Umbilical cord (tissue), 2 donors: Measurements from ENCODE around the gene SIX1. TPM values are rescaled to one million over a fixed set of nuclear protein-coding genes. Genes with fewer than 3 reads are reported as not detected.

ENCODE experiments used
- DNase-seq: peaks from one replicate; pipeline ENCODE4 v3.0.0-alpha.2; 2015; ENCODE audit warnings: low spot score
- total RNA-seq: library from RNA; depleted of rRNA; stranded (reverse); fragments of >200 nt; gene quantifications from one replicate; pipeline ENCODE4 v1.2.3, GENCODE V29; 2014; ENCODE audit warnings: low replicate concordance; ENCODE audit not compliant: insufficient read depth

SIX1 gene
- 1.2 TPM for total RNA-seq

DNA sequence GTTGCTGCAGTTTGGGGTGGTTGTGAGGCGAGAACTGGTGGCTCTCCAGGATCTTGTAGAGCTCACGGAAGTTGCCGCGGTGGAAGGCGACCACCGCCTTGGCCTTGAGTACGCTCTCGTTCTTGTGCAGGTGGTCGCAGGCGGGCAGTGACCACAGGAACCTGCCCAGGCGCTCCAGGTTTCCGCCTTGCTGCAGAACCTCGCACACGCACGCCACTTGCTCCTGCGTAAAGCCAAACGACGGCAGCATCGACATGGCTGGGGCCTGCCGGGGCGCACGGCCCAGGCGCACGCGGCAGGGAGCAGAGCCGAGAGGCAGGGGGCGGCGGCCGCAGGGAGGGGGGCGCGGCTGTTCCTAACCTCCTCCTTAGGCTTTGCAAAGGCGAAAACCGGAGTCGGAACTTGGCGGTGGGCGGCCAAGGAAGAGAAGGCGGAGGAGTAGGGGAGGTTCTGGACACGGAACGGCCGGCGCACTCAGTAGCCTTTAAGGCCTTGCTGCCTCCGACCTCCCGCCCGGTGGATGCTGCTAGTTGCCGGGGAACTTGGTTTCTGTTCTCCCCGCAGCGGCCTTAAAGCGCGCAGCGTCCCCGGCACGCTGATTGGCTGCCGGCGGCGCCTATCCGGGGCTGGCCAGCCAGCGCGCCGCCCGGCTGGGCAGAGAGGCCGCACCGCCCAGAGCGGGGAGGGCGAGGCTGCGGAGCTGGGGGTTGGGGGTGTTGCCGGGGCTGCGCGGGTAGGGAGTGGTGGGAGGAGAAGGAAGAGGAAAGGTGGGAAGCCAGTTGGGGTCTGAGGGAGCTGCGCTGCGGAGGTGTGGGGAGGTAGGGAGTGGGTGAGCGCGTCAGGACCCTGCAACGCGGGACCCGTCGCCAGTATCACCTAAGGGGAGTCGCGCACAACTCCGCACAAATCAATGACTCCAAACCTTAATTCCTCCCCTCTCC lies at the start of gene SIX1:
Gene SIX1, minus strand, starts transcription at position 544 of the 941 bp plus-strand sequence. Its CDS starts 288 bp downstream, at position 256.
- DNase-seq: peak; percentile 73

DNA sequence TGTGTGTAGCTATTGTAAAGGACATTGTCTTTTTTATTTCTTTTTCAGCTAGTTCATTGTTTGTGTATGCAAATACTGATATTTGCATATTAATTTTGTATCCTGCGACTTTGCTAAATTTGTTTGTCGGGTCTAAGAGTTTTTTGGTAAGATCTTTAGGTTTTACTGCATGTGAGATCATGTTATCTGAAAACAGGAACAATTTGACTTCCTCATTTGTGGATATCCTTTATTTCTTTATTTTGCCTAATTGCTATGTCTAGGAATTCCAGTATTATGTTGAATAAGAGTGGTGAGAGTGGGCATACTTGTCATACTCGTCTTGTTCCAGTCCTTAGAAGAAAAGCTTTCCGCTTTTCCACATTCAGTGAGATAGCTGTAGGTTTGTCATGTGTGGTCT lies 46.0 kb upstream of the SIX1 start:
- DNase-seq: no peak

DNA sequence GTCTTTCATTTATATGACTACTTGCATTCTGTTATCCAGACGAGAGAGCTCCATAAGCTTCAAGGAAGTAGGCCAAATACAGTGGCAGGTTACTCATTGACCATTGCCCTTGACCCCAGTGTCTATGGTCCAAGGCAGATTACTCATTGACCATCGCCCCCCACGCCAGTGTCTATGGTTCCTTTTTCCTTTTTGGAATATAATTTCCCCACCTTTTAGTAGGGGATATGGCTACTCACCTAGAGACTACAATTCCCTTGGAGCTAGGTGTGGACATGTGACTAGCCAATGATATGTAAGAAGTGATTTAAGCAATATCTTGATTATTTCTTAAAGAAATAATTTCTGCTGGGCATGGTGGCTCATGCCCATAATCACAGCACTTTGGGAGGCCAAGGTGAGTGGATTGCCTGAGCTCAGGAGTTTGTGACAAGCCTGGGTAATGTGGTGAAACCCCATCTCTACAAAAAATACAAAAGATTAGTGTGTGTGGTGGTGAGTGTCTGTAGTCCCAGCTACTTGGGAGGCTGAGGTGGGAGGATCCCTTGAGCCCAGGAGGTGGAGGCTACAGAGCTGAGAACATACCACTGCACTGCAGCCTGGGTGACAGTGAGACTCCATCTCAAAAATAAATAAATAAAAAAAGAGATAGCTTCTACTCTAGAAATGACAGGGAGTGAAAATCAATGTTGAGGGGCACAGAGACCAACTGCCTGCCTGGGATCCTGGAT lies 42.3 kb upstream of the SIX1 start:
- DNase-seq: no peak

DNA sequence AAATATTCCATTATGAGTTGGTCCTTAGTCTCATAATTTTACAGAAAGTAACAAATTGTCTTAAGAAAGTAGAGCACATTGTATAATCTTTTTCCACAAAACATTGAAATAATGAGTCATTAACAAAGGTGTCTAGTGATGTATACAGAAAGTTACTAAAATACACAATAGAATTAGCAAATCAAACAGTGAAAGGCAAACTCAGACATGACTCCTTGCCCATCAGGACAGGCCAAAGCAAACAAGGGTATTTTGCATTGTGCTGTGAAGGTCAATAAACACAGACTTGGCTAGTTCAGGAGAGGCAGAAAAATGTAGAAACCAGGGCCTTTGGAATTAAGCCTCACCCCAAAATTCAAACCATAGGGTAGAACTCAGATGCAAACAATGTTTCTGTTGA lies 37.6 kb upstream of the SIX1 start:
- no peak for DNase-seq

DNA sequence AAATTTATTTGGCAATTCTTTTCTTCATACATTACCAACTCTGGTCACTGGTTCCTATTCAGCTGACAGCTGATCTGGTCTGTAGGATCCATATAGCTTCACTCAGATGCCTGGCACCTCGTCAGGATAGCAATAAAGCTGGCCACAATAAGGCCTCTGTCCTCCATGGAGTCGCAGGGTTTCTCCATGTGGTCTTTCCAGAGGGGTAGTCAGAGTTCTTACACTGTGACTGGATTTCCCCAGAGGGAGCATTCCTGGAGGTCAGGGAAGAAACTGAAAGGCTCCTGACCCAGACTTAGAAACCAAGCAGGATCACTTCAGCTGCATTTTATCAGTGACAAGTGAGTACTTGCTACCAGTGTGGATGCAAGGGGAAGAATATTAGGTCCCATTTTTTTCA lies 34.9 kb upstream of the SIX1 start:
- DNase-seq: no peak

DNA sequence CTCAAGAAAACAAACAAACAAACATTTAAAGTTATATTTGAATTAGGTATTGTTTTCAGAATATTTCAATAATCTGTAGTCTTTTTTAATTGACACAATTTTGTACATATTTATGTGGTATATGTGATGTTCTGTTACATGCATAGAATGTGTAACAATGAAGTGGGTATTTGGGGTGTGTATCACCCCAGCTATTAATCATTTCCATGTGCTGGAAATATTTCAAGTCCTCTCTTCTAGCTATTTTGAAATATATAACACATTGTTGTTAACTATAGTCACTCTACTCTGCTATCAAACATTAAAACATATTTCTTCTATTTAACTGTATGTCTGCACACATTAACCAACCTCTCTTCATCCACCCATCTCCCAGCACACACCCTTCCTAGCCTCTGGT lies 32.0 kb upstream of the SIX1 start:
- no peak for DNase-seq

DNA sequence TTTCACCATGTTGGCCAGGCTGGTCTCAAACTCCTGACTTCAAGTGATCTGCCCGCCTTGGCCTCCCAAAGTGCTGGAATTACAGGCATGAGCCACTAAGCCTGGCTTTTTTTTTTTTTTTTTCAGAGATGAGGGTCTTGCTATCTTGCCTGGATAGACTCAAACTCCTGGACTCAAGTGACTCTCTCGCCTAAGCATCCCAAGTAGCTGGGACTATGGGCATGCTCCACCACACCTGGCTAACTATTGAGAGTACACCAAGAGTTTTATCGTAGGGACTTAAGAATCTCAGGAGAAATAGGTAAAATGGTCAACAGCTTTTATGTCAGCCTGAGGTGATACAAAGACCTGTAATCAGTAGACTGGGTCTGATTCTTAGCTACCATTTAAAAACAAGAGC lies 31.2 kb upstream of the SIX1 start:
- DNase-seq: no peak

DNA sequence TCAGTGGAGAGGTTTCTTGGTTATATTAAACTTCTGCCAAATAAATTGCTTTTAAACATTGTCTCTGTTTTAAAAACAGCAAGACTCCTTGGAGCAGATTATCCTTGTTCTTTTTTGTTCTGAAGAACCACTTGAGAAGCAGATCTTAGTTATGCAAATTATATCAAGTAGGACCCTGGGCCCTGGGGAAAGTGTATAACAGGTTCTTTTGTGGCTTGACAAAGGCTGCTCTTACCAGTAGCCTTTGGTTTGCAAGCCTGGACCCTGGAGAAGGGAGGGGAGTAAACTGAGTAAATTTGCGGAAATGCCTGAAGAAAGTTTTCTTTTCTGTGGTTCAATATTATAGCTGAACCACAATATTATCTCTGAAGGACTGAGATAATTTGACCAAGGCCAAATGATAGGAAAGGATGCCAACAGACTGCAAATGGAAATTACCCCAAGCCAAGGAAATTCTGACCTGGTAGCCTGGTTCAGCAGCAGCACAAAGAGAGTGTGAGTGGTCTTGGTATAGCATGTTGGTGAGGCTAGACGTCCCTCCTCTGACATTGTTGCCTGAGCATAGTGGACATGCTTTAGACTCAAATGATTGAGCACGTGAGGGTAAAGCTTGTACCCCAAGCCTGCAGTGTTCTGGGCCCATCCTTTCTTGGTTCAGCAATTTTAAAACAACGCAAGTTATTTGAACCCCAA lies 30.4 kb upstream of the SIX1 start:
- no peak for DNase-seq

DNA sequence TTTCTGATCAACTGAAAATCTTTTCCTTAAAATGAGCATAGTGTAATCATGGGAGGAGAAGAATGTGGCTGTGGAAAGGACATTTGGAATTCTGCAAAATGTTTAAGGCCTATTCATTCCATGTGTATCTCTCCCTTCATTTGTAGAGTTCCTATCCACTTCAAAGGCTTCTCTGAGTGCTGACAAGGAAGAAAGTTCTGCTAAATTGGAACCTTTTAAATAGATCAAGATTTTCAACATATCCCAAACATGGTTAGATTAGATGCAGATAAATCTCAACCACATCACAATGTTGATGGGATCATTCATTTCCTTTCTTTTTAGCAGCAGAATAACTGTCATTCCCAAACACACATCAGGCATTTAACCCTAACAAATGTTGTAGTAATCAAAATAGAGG lies 28.4 kb upstream of the SIX1 start:
- no peak for DNase-seq

DNA sequence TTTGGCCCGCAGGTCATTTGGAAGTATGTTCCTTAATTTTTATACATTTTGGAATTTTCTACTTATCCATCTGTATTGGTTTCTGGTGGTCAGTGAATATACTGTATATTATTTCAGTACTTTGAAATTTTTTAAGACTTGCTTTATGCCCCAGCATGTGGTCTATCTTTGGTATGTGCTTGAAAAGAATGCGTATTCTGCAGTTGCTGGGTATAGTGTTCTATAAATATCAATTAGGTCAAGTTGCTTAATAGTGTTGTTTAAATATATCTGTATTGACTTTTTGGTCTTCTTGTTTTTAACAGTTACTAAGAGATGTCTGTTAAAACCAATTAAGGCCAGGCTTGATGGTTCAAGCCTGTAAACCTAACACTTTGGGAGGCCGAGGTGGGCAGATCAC lies 21.7 kb upstream of the SIX1 start:
- DNase-seq: no peak

DNA sequence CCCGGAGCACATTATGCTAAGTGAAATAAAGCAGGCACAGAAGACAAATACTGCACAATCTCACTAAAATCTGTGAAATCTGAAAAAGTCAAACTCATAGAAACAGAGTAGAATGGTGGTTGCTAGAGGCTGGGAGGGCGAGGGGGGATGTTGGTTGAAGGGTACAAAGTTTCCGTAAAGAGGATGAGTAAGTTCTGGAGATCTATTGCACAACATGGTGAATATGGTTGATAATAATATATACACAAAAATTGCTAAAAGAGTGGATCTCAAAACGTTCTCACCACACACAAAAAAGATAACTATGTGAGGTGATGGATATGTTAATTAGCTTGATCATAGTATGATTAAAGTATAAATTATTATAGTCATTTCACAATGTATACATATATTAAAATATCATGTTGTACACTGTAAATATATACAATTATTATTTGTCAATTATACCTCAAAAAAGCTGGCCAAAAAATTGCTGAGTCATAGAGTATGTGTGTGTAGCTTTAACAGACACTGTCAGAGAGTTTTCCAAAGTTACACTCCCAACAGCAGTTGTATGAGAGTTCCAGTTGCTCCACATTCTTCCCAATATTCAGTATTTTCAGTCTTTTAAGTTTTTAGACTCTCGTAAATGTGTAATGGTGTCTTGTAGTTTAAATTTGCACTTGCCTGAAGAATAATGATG lies 19.3 kb upstream of the SIX1 start:
- DNase-seq: no peak

DNA sequence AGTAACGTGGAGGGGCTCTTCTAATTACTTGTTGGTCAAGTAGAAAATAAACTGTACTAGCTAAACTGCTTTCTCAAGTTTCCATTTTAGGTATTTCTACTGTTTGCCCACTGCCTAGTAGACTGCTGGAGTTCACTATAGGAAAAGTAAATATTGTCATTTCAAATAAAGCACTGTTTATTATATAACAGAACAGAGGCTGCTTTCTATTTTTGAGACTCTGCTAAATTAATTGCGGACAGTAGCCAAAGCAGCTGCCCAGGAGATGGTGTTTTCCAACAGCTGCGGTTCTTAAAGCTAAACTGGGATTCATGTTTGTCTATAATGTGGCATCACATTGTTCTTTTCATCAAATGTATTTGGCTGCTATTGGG lies 15.9 kb upstream of the SIX1 start:
- DNase-seq: no peak

DNA sequence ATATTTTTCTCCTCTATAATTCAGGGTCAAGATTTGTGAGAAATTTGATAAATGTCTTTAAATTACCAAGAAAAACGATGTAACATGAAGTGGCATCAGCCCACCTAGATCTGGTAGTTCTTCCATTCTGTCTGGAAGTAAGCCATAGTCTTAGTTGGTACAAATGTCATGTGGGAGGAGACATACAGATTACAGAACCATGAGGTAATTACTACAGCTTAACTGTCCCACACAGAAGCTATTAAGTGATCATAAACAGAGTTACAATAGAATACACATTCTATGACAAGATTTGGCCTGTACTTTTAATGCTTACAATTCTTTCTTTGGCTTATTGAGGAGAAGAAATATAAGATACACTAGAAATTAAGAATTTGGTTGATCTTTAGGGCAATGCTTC lies 13.7 kb upstream of the SIX1 start:
- no peak for DNase-seq

DNA sequence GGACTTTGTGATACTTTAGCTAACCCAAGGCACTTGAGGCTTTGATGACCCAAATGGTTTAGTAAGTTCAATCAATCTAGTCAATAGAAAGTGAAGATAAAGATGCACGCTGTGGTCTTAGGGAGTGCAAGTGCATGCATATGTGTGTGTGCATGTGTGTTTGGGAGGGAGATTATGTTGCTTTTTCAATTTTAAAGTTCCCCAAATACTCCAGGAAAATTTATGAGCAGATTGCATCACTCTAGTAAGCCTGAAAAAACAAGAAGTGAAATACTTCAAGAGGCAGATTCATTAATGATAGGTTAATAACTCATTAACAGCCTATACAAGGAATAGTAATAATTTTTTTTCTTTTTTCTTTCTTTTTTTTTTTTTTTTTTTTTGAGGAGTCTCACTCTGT lies 12.4 kb upstream of the SIX1 start:
- DNase-seq: no peak

DNA sequence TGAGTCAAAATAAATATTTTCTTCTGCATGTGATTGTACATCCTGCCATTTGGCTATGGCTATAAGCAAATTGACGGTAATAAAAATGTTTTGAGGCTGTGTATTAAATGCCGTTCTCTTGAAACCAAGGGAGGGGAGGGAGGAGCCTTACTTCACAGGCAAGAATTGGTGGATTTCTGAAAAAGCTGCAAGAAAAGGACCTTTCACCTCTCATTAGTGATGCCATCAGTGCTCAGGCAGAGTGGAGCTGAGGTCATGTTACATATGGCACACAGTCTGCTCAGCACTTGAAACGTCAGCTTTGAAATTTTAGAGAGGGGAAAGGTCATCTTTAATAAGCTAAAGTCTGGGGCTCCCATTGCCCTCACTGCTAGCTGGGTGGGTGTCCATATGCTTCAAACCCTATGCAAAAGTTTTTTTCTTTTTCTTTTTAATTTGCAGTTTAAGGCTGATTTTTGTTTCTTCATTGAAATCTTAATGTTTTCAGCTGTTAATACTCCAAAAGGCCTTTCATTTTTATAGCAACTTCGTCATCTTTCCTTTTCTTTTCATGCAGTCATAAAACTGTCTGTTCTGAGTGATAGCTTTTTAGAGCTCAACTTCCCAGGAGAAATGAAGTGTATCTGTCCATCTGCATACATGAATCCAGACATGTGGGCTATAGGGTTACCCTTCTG lies 9.8 kb upstream of the SIX1 start:
- no peak for DNase-seq

DNA sequence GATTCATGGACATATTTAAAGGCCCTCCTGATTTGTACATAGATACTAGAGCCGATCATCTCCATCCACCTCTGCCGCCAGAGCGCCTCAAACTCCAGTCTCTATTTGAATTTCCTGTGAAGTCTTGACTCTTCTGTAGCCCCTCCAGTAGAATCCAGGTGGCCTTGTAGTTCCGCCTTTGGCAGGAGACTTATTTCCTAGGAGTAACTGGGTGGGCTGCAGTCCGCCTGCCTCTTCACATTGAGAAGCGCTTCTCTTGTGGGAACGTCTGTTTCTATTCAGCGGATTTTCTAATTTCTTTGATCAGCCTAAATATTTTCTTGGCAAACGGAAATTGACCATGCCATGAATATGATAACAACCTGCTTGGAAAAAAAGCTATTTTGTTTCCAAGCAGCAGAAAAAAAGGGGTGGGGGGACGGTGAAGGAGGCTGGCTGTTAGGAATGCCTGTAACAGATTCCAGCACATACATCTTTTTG lies 9.0 kb upstream of the SIX1 start:
- no peak for DNase-seq

DNA sequence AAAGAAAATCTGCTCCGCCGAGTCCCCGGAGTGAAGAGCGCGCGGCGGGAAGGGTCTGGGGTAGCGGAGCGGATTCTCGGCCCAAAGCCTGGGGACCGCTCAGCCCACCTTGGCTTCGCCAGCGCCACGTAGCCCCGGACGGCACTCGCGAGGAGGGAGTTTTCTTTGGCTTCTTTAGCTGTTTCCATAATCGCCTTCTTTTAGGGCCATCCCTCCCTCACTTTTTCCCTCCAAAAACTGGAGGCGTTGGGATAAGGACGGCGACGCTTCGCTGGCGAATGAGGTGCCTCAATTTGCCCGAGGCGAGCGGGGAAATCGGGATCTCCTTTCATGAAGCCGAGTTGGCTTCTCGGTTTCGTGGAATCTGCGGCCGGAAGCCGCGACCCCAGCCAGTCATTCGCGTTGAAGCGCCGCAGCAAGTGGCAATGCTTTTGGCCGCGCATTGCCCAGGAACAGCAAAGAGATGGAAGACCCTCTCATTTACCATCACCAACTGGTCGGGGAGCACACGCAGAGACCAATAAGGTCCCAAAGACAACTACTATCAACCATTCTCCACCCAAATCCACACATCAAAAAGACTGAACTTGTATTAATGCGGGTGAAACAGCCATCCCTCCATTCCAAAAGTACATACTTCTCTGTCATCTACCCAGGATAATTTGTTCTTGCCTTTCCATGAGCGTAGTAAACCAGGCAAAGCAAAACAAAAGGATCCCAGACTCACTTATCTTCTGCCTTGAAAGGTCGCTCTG lies 8.4 kb upstream of the SIX1 start:
- DNase-seq: no peak

DNA sequence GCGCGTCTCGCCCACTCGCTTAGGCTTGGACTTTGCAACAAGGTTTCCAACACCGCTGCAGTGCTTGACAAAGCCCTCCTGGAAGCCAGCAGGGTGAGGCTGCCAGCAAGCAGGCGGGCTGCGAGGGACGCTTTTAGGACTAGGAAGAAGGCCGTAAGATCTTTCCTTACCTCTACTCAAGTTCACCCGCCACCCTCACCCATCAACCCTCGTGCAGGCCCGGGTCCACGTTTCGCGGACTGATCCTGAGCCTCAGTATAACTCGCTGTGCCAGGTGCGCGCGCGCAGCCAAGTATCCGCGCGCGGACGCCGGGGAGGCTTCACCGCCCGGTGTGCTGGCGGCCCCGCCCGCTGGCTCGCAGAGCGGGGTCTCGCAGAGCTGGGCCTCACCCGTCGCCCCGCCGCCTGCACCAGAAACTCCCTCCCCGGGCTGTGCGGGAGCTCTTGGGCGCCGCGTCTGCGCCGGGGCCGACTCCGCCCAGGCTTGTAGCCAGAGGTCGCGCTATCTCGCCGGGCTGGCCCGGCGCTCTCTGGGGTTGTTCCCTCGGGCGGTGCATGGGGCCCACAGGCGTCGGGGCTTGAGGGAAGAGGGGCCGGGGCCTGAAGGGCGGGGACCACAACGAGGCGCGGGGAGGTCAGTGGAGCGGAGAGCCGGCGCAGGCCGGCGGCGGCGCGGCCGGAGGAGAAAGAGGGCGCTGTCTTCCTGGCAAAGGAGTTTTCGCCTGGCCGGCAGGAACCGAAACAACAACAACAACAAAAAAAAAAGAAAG lies 7.6 kb upstream of the SIX1 start:
- peak; percentile 50 for DNase-seq

DNA sequence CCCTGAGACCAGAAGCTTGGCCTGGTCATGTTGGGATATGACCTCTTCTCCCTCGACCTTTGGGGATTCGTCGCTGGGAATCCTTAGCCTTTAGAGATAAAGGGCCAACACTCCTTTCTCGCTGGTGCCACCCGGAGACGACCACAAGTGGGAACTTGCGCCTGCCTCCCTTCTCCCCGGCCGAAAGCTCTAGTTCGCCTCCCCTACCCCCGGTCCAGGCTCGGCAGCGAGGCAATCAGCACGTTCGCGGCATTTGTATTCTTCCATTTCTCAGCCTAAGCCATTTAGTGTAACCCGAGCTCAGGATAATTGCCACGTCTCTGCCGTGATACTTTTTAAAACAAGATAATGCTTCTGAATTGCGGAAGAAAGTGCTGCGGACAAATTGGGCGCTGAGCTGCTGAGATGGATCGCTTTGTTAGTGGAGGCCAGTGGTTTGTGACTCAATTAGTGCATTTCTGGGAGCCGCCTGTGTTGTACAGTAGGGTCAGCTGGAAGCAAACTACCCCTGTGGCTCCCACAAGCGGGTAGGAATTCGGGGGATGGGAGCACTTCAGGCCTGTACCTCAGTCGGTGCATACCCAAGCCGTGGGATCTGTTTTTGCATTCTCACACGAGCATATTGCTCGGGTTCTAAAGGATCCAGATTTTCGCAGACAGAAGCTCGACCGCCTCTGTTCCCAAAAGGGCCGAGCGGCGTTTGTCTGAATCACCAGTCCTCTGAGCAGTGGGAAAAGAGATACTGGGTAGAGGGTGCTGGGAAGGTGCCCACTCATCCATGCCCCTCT lies 6.8 kb upstream of the SIX1 start:
- no peak for DNase-seq
